Measurements from ENCODE around the gene TBC1D23.
"Not testable (repeated sequence)": the region's sequence is repeated elsewhere in the genome, so short reads cannot be mapped to it uniquely, and the experiment has no call there.

Gene TBC1D23

GRCh38 chr3:100256731-100257151 is 4.1 kb upstream of the TBC1D23 start:
- H3K27ac ChIP-seq: no peak overlapping the region
- peaks cover 5% of the 10 kb centered on the region; the same call in 1 of the 2 replicates for H4K20me1 ChIP-seq
- peaks cover 14% of the 10 kb centered on the region for H3K4me1 ChIP-seq
- H3K4me2 ChIP-seq: no peak overlapping the region
- no peak for TF ChIP-seq Cebpa-rat (IDR thresholded peaks at IDR 0.05)
- no peak overlapping the region for H3K4me3 ChIP-seq
- H3K36me3 ChIP-seq: no peaks in the 10 kb centered on the region
- no peak overlapping the region for H3K9ac ChIP-seq
- no peaks in the 10 kb centered on the region for H3K27me3 ChIP-seq
- H3K9me3 ChIP-seq: no peaks in the 10 kb centered on the region

- Histone ChIP-seq H3K27me3 (no peaks in the 10 kb centered on the region), H3K4me2 (no peak overlapping the region), H3K27ac (no peak overlapping the region), H3K4me1 (peaks cover 22% of the 10 kb centered on the region), H3K9me3 (no peaks in the 10 kb centered on the region), H3K9ac (no peak overlapping the region), H4K20me1 (peaks cover 13% of the 10 kb centered on the region; the same call in 1 of the 2 replicates), H3K4me3 (no peak overlapping the region), H3K36me3 (no peaks in the 10 kb centered on the region)
- no peak for TF ChIP-seq Cebpa-rat (IDR thresholded peaks at IDR 0.05)
Measured at GRCh38 chr3:100257586-100257985, 3.2 kb upstream of the TBC1D23 start.

GRCh38 chr3:100260081-100260684 is 609 bp upstream of the TBC1D23 start:
- Histone ChIP-seq H3K4me3 (peak overlapping the region; percentile 81), H3K9ac (peak overlapping the region; percentile 86), H3K27ac (peak overlapping the region; percentile 84), H3K4me2 (peak overlapping the region; percentile 69), H3K36me3 (no peaks in the 10 kb centered on the region), H3K4me1 (peaks cover 35% of the 10 kb centered on the region), H3K9me3 (no peaks in the 10 kb centered on the region), H4K20me1 (peaks cover 38% of the 10 kb centered on the region), H3K27me3 (no peaks in the 10 kb centered on the region)
- no peak for TF ChIP-seq Cebpa-rat (IDR thresholded peaks at IDR 0.05)

- no peaks in the 10 kb centered on the region for H3K27me3 ChIP-seq
- peak overlapping the region; percentile 86 for H3K9ac ChIP-seq
- peak overlapping the region; percentile 94 for H3K4me2 ChIP-seq
- peaks cover 35% of the 10 kb centered on the region for H3K4me1 ChIP-seq
- peaks cover 46% of the 10 kb centered on the region for H4K20me1 ChIP-seq
- peak overlapping the region; percentile 81 for H3K4me3 ChIP-seq
- H3K36me3 ChIP-seq: no peaks in the 10 kb centered on the region
- no peak for TF ChIP-seq Cebpa-rat (IDR thresholded peaks at IDR 0.05)
- peak overlapping the region; percentile 84 for H3K27ac ChIP-seq
- H3K9me3 ChIP-seq: no peaks in the 10 kb centered on the region
Measured at GRCh38 chr3:100261485-100261903, 702 bp downstream of the TBC1D23 start.

GRCh38 chr3:100262925-100263324 is 2.1 kb downstream of the TBC1D23 start:
- peaks cover 58% of the 10 kb centered on the region for H4K20me1 ChIP-seq
- not testable (repeated sequence) for H3K4me2 ChIP-seq, H3K27ac ChIP-seq, H3K27me3 ChIP-seq, H3K4me3 ChIP-seq, H3K9me3 ChIP-seq, H3K36me3 ChIP-seq, H3K9ac ChIP-seq
- H3K4me1 ChIP-seq: peaks cover 35% of the 10 kb centered on the region

GRCh38 chr3:100263583-100263982 is 2.8 kb downstream of the TBC1D23 start:
- Histone ChIP-seq H3K4me2 (peak overlapping the region; percentile 24), H4K20me1 (peaks cover 65% of the 10 kb centered on the region), H3K9ac (no peak overlapping the region), H3K27ac (no peak overlapping the region), H3K9me3 (no peaks in the 10 kb centered on the region), H3K36me3 (no peaks in the 10 kb centered on the region), H3K4me1 (peaks cover 35% of the 10 kb centered on the region), H3K27me3 (no peaks in the 10 kb centered on the region), H3K4me3 (no peak overlapping the region)
- TF ChIP-seq Cebpa-rat (IDR thresholded peaks at IDR 0.05): no peak

- Histone ChIP-seq H3K27ac (no peak overlapping the region), H3K9ac (no peak overlapping the region), H3K4me2 (peak overlapping the region; percentile 24), H3K4me3 (no peak overlapping the region), H3K9me3 (no peaks in the 10 kb centered on the region), H4K20me1 (peaks cover 71% of the 10 kb centered on the region), H3K36me3 (no peaks in the 10 kb centered on the region), H3K4me1 (peaks cover 35% of the 10 kb centered on the region), H3K27me3 (no peaks in the 10 kb centered on the region)
- no peak for TF ChIP-seq Cebpa-rat (IDR thresholded peaks at IDR 0.05)
Measured at GRCh38 chr3:100264242-100264641, 3.5 kb downstream of the TBC1D23 start.

- peaks cover 79% of the 10 kb centered on the region for H4K20me1 ChIP-seq
- no peak for TF ChIP-seq Cebpa-rat (IDR thresholded peaks at IDR 0.05)
- H3K4me1 ChIP-seq: peaks cover 29% of the 10 kb centered on the region
- no peaks in the 10 kb centered on the region for H3K36me3 ChIP-seq
- no peaks in the 10 kb centered on the region for H3K27me3 ChIP-seq
- no peaks in the 10 kb centered on the region for H3K9me3 ChIP-seq
- no peak overlapping the region for H3K4me2 ChIP-seq
- H3K9ac ChIP-seq: no peak overlapping the region
- H3K27ac ChIP-seq: no peak overlapping the region
- no peak overlapping the region for H3K4me3 ChIP-seq
Measured at GRCh38 chr3:100265016-100265415, 4.2 kb downstream of the TBC1D23 start.

GRCh38 chr3:100266531-100266930 is 5.7 kb downstream of the TBC1D23 start:
- Histone ChIP-seq H3K4me1 (peaks cover 23% of the 10 kb centered on the region), H3K9ac (no peak overlapping the region), H3K9me3 (no peaks in the 10 kb centered on the region), H3K27me3 (no peaks in the 10 kb centered on the region), H3K27ac (no peak overlapping the region), H3K36me3 (no peaks in the 10 kb centered on the region), H3K4me2 (no peak overlapping the region), H4K20me1 (peaks cover 90% of the 10 kb centered on the region), H3K4me3 (no peak overlapping the region)
- TF ChIP-seq Cebpa-rat (IDR thresholded peaks at IDR 0.05): no peak

GRCh38 chr3:100268156-100268555 is 7.4 kb downstream of the TBC1D23 start:
- TF ChIP-seq Cebpa-rat (IDR thresholded peaks at IDR 0.05): no peak
- H3K36me3 ChIP-seq: no peaks in the 10 kb centered on the region
- H4K20me1 ChIP-seq: peaks cover 79% of the 10 kb centered on the region
- H3K27me3 ChIP-seq: no peaks in the 10 kb centered on the region
- no peak overlapping the region for H3K4me3 ChIP-seq
- no peaks in the 10 kb centered on the region for H3K9me3 ChIP-seq
- peaks cover 10% of the 10 kb centered on the region for H3K4me1 ChIP-seq
- no peak overlapping the region for H3K9ac ChIP-seq
- no peak overlapping the region for H3K27ac ChIP-seq
- H3K4me2 ChIP-seq: no peak overlapping the region

- H3K4me2 ChIP-seq: no peak overlapping the region
- H3K27ac ChIP-seq: no peak overlapping the region
- H3K9ac ChIP-seq: no peak overlapping the region
- no peak for TF ChIP-seq Cebpa-rat (IDR thresholded peaks at IDR 0.05)
- no peaks in the 10 kb centered on the region for H3K27me3 ChIP-seq
- peaks cover 77% of the 10 kb centered on the region for H4K20me1 ChIP-seq
- H3K36me3 ChIP-seq: no peaks in the 10 kb centered on the region
- no peaks in the 10 kb centered on the region for H3K9me3 ChIP-seq
- no peak overlapping the region for H3K4me3 ChIP-seq
- H3K4me1 ChIP-seq: peaks cover 1% of the 10 kb centered on the region
Measured at GRCh38 chr3:100269001-100269400, 8.2 kb downstream of the TBC1D23 start.
